BLaER1 (cell line): ENCODE measurements around the gene NR1H3.
"Not testable (repeated sequence)": the region's sequence is repeated elsewhere in the genome, so short reads cannot be mapped to it uniquely, and the experiment has no call there.

ENCODE experiments used
- H3K27ac ChIP-seq: shearing (Covaris generic); formaldehyde crosslinking; 2 replicates; pipeline ENCODE4 v1.8.1; 2022
- H3K27me3 ChIP-seq: shearing (Covaris generic); formaldehyde crosslinking; 2 replicates; pipeline ENCODE4 v1.8.1; 2022
- H3K36me3 ChIP-seq: shearing (Covaris generic); formaldehyde crosslinking; 2 replicates; pipeline ENCODE4 v1.8.1; 2022
- H3K4me1 ChIP-seq: shearing (Covaris generic); formaldehyde crosslinking; 2 replicates; pipeline ENCODE4 v1.8.1; 2022
- H3K4me2 ChIP-seq: shearing (Covaris generic); formaldehyde crosslinking; 2 replicates; pipeline ENCODE4 v1.8.1; 2022
- H3K4me3 ChIP-seq: shearing (Covaris generic); formaldehyde crosslinking; 2 replicates; pipeline ENCODE4 v1.8.1; 2022
- H3K9ac ChIP-seq: shearing (Covaris generic); formaldehyde crosslinking; 2 replicates; pipeline ENCODE4 v1.8.1; 2022
- H3K9me3 ChIP-seq: shearing (Covaris generic); formaldehyde crosslinking; 2 replicates; pipeline ENCODE4 v1.8.1; 2022
- H4K20me1 ChIP-seq: shearing (Covaris generic); formaldehyde crosslinking; 2 replicates; pipeline ENCODE4 v1.8.1; 2022
- Cebpa-rat ChIP-seq: shearing (Covaris generic); IDR thresholded peaks from 2 replicates; pipeline ENCODE4 v1.8.1; 2022

The NR1H3 gene

DNA sequence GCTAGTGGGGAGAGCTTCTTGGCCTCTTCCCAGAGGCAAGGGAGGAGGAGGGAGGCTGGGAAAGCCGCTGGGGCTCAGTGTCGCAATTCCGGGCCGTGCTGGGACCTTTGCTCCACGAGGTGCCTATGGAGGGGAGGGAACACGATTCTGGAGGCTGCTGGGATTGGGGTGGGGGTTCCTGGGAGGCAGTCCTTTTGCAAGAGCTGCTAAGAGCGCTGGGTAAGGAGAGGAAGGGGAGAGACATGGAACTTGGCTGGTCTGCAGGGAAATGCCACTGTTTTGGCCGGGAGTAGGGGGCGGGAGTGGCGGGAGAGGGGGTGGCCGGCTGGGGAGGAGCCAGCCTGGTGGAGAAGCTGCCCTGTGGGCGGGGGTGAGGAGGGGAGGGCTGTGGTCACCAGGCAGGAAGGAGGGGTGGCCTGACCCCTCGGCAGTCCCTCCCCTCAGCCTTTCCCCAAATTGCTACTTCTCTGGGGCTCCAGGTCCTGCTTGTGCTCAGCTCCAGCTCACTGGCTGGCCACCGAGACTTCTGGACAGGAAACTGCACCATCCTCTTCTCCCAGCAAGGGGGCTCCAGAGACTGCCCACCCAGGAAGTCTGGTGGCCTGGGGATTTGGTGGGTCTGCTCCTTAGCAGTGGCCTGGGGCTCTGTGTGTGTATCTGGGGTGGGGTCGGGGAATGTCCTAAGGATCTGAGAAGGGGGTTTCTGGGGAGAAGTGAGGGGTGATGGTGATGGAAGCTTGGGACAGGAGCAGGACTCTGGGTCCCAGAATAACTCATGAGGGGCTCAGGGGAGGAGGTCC, at the start of gene NR1H3:
TSS of gene NR1H3 (plus strand) at position 480 of the 800 bp plus-strand sequence. CDS start 1,221 bp downstream, outside the sequence.
- Histone ChIP-seq H3K27ac (peak within 1 kb of the TSS; percentile 74), H3K4me3 (no peak within 1 kb of the TSS)

DNA sequence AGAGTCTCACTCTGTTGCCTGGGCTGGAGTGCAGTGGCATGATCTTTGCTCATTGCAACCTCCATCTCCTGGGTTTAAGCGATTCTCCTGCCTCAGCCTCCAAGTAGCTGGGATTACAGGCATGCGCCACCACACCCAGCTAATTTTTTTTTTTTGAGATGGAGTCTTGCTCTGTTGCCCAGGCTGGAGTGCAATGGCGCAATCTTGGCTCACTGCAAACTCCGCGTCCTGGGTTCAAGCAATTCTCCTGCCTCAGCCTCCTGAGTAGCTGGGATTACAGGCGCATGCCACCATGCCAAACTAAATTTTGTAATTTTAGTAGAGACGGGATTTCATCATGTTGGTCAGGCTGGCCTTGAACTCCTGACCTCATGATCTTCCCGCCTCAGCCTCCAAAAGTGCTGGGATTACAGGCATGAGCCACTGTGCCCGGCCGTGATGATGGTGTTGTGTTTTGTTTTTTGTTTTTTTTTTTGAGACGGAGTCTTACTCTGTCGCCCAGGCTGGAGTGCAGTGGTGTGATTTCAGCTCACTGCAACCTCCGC, 49.7 kb upstream of the NR1H3 start:
- H4K20me1 ChIP-seq, H3K9ac ChIP-seq, H3K4me1 ChIP-seq, H3K27me3 ChIP-seq, H3K36me3 ChIP-seq, H3K4me3 ChIP-seq, H3K4me2 ChIP-seq, H3K27ac ChIP-seq, H3K9me3 ChIP-seq: not testable (repeated sequence)

More for the DNA sequence above, at the start of gene NR1H3:
- Histone ChIP-seq H3K9me3 (no peaks in the 10 kb centered on the region), H3K27me3 (no peaks in the 10 kb centered on the region), H3K4me2 (peak within 1 kb of the TSS; percentile 69), H3K9ac (peak within 1 kb of the TSS; percentile 60), H4K20me1 (no peaks in the 10 kb centered on the region), H3K4me1 (peaks cover 37% of the 10 kb centered on the region), H3K36me3 (no peaks in the 10 kb centered on the region)
- TF ChIP-seq Cebpa-rat: no peak

DNA sequence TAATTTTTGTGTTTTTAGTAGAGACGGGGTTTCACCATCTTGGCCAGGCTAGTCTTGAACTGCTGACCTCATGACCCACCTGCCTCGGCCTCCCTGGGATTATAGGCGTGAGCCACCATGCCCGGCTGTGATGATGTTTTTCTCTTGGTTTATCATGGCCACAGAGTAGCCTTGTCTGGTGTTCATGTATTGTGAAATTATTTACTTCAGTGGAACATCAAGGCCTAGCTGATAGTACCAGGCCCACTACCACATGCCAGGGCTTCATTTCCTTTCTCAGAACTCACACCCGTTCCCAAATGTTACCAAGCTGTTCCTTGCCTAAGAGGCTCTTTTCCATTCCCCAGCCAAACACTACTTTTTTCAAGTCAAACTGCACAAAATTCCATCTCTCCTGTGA, 49.2 kb upstream of the NR1H3 start:
- Histone ChIP-seq H3K27me3 (no peaks in the 10 kb centered on the region), H3K9me3 (no peaks in the 10 kb centered on the region), H3K27ac (no peak overlapping the region), H4K20me1 (no peaks in the 10 kb centered on the region), H3K36me3 (no peaks in the 10 kb centered on the region), H3K4me2 (no peak overlapping the region), H3K9ac (no peak overlapping the region), H3K4me3 (no peak overlapping the region), H3K4me1 (peaks cover 3% of the 10 kb centered on the region)
- no peak for TF ChIP-seq Cebpa-rat

DNA sequence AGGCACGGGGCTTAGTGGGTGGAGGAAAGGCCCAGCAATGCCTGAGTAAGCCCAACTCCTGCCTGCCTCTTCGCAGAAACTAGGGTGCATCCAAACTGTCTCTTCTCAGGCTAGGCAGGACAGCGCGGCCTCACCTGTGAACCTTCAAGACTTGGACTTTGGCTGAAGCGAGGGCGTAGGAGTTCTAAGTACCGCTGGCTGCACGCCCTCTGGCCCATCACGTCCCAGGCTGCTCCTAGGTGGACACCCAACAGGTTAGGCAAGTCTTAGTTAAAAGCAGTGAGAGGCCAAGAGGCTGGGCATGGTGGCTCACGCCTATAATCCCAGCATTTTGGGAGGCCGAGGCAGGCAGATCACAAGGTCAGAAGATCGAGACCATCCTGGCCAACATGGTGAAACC, 44.9 kb upstream of the NR1H3 start:
- Histone ChIP-seq H3K4me3 (no peak overlapping the region), H3K27ac (no peak overlapping the region), H4K20me1 (no peaks in the 10 kb centered on the region), H3K9me3 (no peaks in the 10 kb centered on the region), H3K27me3 (no peaks in the 10 kb centered on the region), H3K36me3 (0 out of 2 replicates have a peak, but pooled peaks cover 6% of the 10 kb centered on the region), H3K4me1 (peaks cover 26% of the 10 kb centered on the region), H3K4me2 (no peak overlapping the region), H3K9ac (no peak overlapping the region)
- no peak for TF ChIP-seq Cebpa-rat

DNA sequence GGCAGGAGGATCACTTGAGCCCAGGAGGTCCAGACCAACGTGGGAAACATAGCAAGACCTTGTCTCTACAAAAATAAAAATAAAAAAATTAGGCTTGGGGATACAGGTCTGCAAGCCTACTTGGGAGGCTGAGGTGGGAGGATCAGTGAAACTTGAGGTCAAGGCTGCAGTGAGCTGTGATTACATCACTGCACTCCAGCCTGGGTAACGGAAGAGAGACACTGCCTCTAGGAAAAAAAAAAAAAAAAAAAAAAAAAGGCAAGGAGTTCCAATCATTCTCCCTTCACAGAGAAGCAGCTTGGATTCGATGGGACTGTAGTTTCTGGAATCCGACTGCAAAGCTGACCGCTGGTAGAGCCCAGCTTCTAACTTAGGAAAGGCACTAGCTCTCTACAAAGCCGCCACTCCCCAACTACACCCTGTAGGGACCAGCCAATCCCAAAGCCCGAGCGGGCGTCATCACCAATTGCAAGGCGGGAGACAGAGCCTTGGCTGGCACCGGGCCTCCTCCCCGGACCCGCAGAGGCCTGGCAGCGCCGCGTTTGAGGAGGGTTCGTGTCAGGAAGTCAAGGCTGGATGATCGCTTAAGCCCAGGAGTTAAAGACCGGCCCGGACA, 43.7 kb upstream of the NR1H3 start:
- peak overlapping the region; percentile 78 for H3K4me3 ChIP-seq
- peak overlapping the region; percentile 86 for H3K9ac ChIP-seq
- H3K27ac ChIP-seq: peak overlapping the region; percentile 91
- H3K9me3 ChIP-seq: no peaks in the 10 kb centered on the region
- peak; percentile 37; the same call in 1 of the 2 replicates for TF ChIP-seq Cebpa-rat
- peak overlapping the region; percentile 97 for H3K4me2 ChIP-seq
- no peaks in the 10 kb centered on the region for H4K20me1 ChIP-seq
- H3K27me3 ChIP-seq: no peaks in the 10 kb centered on the region
- H3K4me1 ChIP-seq: peaks cover 37% of the 10 kb centered on the region
- peaks cover 16% of the 10 kb centered on the region for H3K36me3 ChIP-seq

DNA sequence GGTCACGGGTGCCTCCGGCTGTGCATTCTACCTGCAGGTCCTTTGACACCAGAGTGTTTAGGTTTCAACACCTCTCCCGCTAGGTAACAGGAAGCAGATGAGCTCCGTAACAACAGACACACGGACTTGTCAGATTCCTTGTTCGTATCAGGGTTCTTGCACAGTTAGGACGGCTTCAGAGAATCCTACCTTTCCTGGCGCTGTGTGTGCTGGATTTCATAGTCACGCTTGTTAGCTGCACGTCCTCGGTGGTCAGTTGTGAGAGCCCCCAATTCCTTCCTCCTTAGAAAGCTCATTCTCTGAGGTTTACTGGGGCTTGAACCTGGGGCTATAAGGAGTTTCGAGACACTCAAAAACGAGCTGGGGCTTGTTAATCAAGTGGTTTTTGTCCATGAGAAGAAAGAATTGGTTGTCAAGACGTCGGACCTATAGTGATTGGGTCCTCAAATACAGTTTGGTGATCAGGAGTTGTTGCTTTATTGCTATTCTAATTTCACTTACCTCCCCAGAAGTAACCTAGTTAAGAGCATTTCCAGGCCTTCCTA, 42.4 kb upstream of the NR1H3 start:
- TF ChIP-seq Cebpa-rat: no peak
- no peaks in the 10 kb centered on the region for H4K20me1 ChIP-seq
- H3K4me1 ChIP-seq: peaks cover 41% of the 10 kb centered on the region
- H3K4me2 ChIP-seq: peak overlapping the region; percentile 97
- H3K36me3 ChIP-seq: peaks cover 30% of the 10 kb centered on the region
- H3K27me3 ChIP-seq: no peaks in the 10 kb centered on the region
- peak overlapping the region; percentile 86 for H3K9ac ChIP-seq
- peak overlapping the region; percentile 91 for H3K27ac ChIP-seq
- peak overlapping the region; percentile 78 for H3K4me3 ChIP-seq
- no peaks in the 10 kb centered on the region for H3K9me3 ChIP-seq

DNA sequence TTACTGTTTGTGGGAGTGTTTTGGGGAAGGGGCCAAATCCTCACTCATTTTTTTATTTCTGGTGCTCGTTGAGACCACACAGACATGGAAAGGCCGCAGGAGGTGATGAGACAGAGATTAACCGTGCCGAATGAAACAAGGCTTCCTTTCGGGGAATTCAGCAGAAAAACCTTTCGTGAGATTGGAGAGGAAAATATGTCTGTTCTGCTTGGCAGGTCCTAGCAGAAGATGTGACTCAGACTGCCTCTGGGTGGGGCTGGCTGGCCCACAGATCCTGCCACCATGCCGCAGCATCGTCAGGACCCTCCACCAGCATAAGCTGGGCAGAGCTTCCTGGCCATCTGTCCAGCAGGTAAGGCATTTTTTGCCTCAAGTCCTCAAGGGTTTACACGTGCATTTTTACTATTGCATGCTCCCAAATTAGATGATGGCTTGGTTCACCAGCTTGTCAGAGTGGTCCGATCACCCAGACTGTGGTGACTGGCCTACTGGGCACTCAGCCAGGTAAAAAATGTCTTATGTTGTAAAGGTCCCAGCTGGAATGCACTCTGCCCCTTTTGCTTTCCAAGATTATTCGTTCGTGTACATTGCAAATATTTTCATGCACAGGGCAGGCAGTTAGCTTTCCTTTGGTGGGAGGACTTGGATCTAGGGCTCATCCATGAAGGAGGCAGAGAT, 41.5 kb upstream of the NR1H3 start:
- peaks cover 41% of the 10 kb centered on the region for H3K4me1 ChIP-seq

DNA sequence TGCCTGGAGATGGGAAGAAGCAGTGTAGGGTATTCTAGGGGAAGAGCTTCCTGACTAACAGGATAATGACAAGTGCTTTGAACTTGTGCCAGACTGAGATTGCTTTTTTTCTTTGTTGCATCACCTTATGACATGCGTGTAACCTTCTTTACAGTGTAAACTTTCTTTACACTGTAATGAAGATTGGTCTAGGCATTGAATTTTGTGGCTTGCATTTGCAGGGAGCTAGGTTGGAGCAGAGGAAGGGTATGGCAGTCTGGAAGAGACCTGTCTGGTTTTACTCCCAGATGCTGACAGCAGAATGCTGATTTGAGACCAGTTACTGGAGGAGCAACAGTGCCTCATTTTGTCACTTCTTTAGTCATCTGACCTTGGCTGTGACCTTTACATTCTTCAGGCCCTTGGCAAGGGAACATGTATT, 37.4 kb upstream of the NR1H3 start:
- no peak for TF ChIP-seq Cebpa-rat
- Histone ChIP-seq H3K9me3 (no peaks in the 10 kb centered on the region), H3K4me3 (no peak overlapping the region), H3K36me3 (peaks cover 76% of the 10 kb centered on the region), H3K4me1 (peaks cover 32% of the 10 kb centered on the region), H4K20me1 (no peaks in the 10 kb centered on the region), H3K27ac (no peak overlapping the region), H3K4me2 (no peak overlapping the region), H3K27me3 (no peaks in the 10 kb centered on the region), H3K9ac (no peak overlapping the region)

More for the DNA sequence above, 41.5 kb upstream of the NR1H3 start:
- H3K27ac ChIP-seq: peak overlapping the region; percentile 91
- peak overlapping the region; percentile 86 for H3K9ac ChIP-seq
- H3K27me3 ChIP-seq: no peaks in the 10 kb centered on the region
- no peaks in the 10 kb centered on the region for H4K20me1 ChIP-seq
- H3K4me2 ChIP-seq: peak overlapping the region; percentile 97
- H3K36me3 ChIP-seq: peaks cover 38% of the 10 kb centered on the region
- H3K9me3 ChIP-seq: no peaks in the 10 kb centered on the region
- TF ChIP-seq Cebpa-rat: no peak
- peak overlapping the region; percentile 78 for H3K4me3 ChIP-seq

DNA sequence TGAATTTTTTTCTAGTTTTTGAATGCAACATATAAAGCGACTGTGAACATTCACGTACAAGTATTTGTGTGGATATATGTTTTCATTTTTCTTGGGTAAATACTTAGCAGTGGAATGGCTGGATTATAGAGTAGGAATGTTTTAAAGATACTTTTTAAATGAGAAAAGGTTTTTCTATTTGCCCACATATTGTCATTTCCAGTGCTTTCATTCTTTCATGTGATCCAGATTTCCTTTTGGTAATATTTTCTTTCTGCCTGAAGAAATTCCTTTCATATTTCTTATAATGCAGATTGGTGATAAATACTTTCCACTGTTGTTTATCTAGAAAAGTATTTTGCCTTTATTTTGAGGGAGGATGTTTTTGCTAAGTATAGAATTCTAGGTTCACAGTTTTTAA, 35.1 kb upstream of the NR1H3 start:
- Histone ChIP-seq H3K4me1 (peaks cover 17% of the 10 kb centered on the region), H4K20me1 (0 out of 2 replicates have a peak, but pooled peaks cover 5% of the 10 kb centered on the region), H3K36me3 (peaks cover 95% of the 10 kb centered on the region)

More for the DNA sequence above, 35.1 kb upstream of the NR1H3 start:
- TF ChIP-seq Cebpa-rat: no peak
- Histone ChIP-seq H3K4me3 (no peak overlapping the region), H3K9ac (no peak overlapping the region), H3K27ac (no peak overlapping the region), H3K27me3 (no peaks in the 10 kb centered on the region), H3K9me3 (no peaks in the 10 kb centered on the region), H3K4me2 (no peak overlapping the region)
